ENCODE data around the gene AGRN. TPM values are rescaled to one million over a fixed set of nuclear protein-coding genes. Genes with fewer than 3 reads are reported as not detected.
"Not testable (repeated sequence)": the region's sequence is repeated elsewhere in the genome, so short reads cannot be mapped to it uniquely, and the experiment has no call there.

The AGRN gene
- total RNA-seq, 4 donors from 2014 or later: 20.0 to 35.8 (median 32.0) TPM

DNA sequence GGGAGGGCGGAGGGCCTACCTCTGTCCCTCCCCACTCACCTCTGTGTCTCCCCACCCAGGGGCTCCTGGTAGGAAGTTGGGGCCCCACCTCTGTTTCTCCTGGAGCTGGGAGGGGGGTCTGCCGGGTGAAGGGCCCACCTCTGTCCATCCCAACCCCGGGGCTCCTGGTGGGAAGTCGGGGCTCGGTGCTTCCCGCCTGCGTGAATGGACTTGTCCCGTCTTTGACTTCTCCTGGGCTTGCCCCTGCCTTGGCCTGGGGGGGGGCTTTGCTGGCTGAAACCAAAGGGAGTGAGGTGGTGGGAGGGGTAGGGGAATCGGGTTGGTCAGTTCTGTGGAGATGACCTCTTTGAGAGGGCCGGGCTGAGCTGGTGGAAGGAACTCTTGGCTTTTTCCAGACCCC lies 5.8 kb downstream of the AGRN start:
- H3K9me3 ChIP-seq: no peaks in the 10 kb centered on the region
- H3K36me3 ChIP-seq: peaks cover 0 to 6% (median 0%) of the 10 kb centered on the region in 3 donors
- H3K27ac ChIP-seq: peak overlapping the region in 3 of 4 donors; percentile 65 to 79 (median 73)
- intact Hi-C loops (cut with DNase I): no loop called here
- TF ChIP-seq, protein P1, sequence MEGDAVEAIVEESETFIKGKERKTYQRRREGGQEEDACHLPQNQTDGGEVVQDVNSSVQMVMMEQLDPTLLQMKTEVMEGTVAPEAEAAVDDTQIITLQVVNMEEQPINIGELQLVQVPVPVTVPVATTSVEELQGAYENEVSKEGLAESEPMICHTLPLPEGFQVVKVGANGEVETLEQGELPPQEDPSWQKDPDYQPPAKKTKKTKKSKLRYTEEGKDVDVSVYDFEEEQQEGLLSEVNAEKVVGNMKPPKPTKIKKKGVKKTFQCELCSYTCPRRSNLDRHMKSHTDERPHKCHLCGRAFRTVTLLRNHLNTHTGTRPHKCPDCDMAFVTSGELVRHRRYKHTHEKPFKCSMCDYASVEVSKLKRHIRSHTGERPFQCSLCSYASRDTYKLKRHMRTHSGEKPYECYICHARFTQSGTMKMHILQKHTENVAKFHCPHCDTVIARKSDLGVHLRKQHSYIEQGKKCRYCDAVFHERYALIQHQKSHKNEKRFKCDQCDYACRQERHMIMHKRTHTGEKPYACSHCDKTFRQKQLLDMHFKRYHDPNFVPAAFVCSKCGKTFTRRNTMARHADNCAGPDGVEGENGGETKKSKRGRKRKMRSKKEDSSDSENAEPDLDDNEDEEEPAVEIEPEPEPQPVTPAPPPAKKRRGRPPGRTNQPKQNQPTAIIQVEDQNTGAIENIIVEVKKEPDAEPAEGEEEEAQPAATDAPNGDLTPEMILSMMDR (IDR thresholded peaks at IDR 0.05): no peak
- no peak for TF ChIP-seq POLR2A (IDR thresholded peaks at IDR 0.05)
- H3K4me3 ChIP-seq: peak overlapping the region in 2 of 4 donors; percentile 35 to 57
- peaks cover 25 to 63% (median 46%) of the 10 kb centered on the region in 3 donors for H3K4me1 ChIP-seq
- WGBS, 2 donors: 60% methylated on average over 1 of the region's 10 CpGs; no CpG with 5 or more reads in 1 of the 2 donors
- peaks cover 0 to 6% (median 0%) of the 10 kb centered on the region in 4 donors for H3K27me3 ChIP-seq
- no peak for DNase-seq

DNA sequence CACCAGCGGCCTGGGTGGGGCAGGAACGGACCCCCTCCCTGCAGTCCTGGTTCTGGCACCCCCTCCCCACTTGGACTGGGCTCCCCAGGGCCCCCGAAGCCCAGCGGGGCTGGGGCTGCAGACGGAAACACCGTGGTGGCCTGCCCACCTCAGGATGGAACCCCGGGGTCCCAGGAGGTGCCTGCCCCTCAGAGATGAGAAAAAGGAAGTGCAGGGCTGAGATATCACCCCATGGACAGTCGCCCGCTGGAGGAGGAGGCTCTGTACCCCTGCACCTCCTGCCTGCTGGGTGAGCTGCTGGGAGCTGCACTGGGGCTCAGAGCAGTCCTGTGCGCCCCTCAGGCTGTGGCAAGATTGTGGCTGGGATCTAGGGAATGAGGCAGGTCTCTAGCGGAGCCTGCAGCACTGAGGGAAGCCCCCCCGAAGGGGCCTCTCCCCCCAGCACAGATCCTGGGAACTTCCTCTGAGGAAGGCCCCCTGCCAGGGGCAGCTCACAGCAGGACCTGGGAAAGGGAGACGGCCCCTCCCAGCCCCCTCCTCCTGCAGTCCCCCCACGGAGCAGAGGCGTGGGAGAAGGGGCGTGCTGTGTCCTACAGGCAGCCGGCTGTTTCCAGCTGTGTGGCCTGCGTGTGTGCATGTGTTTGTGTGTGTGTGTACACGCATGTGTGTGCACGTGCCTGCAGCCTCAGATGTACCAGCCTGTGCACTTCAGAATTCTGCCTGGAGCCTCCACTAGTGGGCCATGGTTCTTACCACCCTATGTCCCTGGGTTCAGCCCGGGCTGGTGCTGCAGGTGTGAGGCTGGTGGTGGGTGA lies 6.9 kb downstream of the AGRN start:
- no peak for DNase-seq

DNA sequence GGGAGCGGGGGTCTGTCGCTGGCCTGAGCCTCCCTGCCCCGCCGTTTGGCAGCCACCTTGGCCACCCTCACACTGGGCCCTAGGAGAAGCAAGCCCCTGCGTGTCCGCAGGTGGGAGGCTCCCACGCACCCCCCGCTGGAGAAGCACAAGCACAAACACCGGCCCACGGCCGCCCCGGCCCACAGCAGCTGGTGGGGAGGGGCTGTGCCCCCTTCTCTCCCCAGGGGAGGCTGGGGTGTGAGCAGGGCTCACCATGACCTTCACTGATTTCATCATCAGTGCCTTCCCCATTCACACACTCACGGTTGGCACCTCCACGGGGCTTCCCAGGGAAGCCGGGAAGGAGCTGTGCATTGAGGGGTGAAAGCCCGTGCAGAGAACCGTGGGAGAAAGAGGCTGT lies 7.9 kb downstream of the AGRN start:
- peaks cover 0 to 6% (median 0%) of the 10 kb centered on the region in 3 donors for H3K36me3 ChIP-seq
- no peak for DNase-seq
- intact Hi-C loops (cut with DNase I): no loop called here
- no peak overlapping the region for H3K4me3 ChIP-seq
- no peak overlapping the region for H3K27ac ChIP-seq
- no peak for TF ChIP-seq POLR2A (IDR thresholded peaks at IDR 0.05)
- TF ChIP-seq, protein P1 (IDR thresholded peaks at IDR 0.05): no peak
- peaks cover 0 to 16% (median 0%) of the 10 kb centered on the region in 4 donors for H3K27me3 ChIP-seq
- H3K9me3 ChIP-seq: no peaks in the 10 kb centered on the region
- peaks cover 17 to 58% (median 38%) of the 10 kb centered on the region in 3 donors for H3K4me1 ChIP-seq
- 78 to 87% methylated on average over 3 to 9 of the region's 17 CpGs for WGBS, 2 donors

More for the DNA sequence above, 6.9 kb downstream of the AGRN start:
- peaks cover 0 to 6% (median 0%) of the 10 kb centered on the region in 3 donors for H3K36me3 ChIP-seq
- WGBS, 2 donors: 50 to 63% methylated on average over 2 to 10 of the region's 21 CpGs
- no peak for TF ChIP-seq POLR2A (IDR thresholded peaks at IDR 0.05)
- TF ChIP-seq, protein P1 (IDR thresholded peaks at IDR 0.05): no peak
- H3K27ac ChIP-seq: no peak overlapping the region
- peaks cover 14 to 58% (median 35%) of the 10 kb centered on the region in 3 donors for H3K4me1 ChIP-seq
- intact Hi-C loops (cut with DNase I): no loop called here
- H3K9me3 ChIP-seq: no peaks in the 10 kb centered on the region
- H3K27me3 ChIP-seq: peaks cover 0 to 6% (median 0%) of the 10 kb centered on the region in 4 donors
- H3K4me3 ChIP-seq: no peak overlapping the region

DNA sequence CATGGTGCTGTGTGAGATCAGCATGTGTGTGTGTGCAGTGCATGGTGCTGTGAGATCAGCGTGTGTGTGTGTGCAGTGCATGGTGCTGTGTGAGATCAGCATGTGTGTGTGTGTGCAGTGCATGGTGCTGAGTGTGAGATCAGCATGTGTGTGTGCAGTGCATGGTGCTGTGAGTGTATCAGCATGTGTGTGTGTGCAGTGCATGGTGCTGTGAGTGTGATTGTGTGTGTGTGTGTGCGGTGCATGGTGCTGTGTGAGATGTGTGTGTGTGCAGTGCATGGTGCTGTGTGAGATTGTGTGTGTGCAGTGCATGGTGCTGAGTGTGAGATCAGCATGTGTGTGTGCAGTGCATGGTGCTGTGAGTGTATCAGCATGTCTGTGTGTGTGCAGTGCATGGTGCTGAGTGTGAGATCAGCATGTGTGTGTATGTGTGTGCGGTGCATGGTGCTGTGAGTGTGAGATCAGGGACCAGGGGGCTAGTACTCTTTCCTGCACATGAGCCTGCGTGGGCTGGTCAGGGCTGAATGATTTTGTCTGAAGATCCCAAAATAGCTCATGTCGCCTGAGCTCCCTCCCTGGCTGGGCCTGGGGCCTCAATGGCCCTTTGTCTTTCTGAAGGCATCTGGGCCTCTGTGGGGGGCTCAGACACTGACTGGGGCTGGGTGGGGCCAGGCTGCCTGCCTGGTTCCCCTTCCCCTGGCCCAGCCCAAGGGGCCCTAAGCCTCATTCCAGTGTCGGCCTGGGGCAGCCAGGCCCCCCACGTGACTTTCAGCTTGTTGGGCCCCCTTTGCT lies 11.1 kb downstream of the AGRN start:
- H3K27ac ChIP-seq, H3K4me3 ChIP-seq, DNase-seq, H3K9me3 ChIP-seq: not testable (repeated sequence)
- Histone ChIP-seq H3K27me3 (peaks cover 0 to 45% (median 0%) of the 10 kb centered on the region in 4 donors), H3K4me1 (peaks cover 17 to 45% (median 21%) of the 10 kb centered on the region in 3 donors), H3K36me3 (peaks cover 0 to 11% (median 0%) of the 10 kb centered on the region in 3 donors)
- 76 to 79% methylated on average over 4 to 5 of the region's 7 CpGs for WGBS, 2 donors
- intact Hi-C loops (cut with DNase I): loop anchor here (10.0 kb wide), 2 partner anchors 84 to 264 kb away; partner anchors contain the start of gene C1orf159

DNA sequence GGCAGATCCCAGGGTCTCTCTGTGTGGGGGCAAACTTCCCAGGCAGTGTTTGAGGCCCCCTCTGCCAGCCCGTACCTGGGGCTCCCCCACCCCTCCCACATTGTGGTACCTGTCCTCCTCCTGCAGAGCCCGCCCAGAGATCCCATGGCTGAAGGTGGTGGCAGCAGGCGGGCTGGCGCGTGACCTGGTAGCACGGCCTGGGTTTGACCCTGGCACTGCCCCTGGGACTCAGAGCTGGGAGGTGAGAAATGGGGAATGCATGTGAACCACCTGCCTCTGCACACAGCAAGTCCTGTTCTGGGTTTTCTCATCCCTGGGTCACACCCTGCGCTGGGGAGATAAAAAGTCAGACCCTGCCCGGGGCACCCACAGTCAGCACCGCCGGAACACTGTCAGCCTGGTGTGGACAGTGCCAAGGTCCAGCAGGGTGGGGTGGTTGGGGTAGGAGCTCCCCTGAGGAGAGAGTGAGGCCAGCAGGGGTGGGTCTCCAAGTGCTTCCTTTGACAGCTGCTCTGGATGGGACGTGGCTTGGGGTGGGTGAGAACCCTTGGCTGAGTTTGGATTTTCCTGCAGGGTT lies 11.8 kb downstream of the AGRN start:
- TF ChIP-seq, protein P1 (IDR thresholded peaks at IDR 0.05): no peak
- TF ChIP-seq POLR2A (IDR thresholded peaks at IDR 0.05): no peak
- H3K4me1 ChIP-seq: peaks cover 15 to 42% (median 17%) of the 10 kb centered on the region in 3 donors
- intact Hi-C loops (cut with DNase I): loop anchor here (10.0 kb wide), 2 partner anchors 83 to 263 kb away; partner anchors contain the start of gene C1orf159
- no peak overlapping the region for H3K4me3 ChIP-seq
- H3K9me3 ChIP-seq: no peaks in the 10 kb centered on the region
- no peak overlapping the region for H3K27ac ChIP-seq
- no peak for DNase-seq
- H3K36me3 ChIP-seq: peaks cover 0 to 11% (median 0%) of the 10 kb centered on the region in 3 donors
- H3K27me3 ChIP-seq: peaks cover 0 to 50% (median 0%) of the 10 kb centered on the region in 4 donors
- WGBS, 2 donors: 80 to 96% methylated on average over 1 to 4 of the region's 11 CpGs
